ENCODE results near the gene EIPR1.

- TF ChIP-seq NFE2L1 (CRISPR knock-in tag; IDR thresholded peaks at IDR 0.05) (no peak), ZNF121 (CRISPR knock-in tag; IDR thresholded peaks at IDR 0.05) (no peak), USF2 (CRISPR knock-in tag; IDR thresholded peaks at IDR 0.05) (no peak), ZNF512 (CRISPR knock-in tag; IDR thresholded peaks at IDR 0.05; ENCODE audit: borderline replicate concordance) (no peak), FOXP1 (CRISPR knock-in tag; IDR thresholded peaks at IDR 0.05; ENCODE audit: borderline replicate concordance) (no peak), ERG (CRISPR knock-in tag; IDR thresholded peaks at IDR 0.05) (no peak)
Measured at GRCh38 chr2:3320910-3321605, 56.6 kb downstream of the EIPR1 start.
